Measurements from ENCODE around the gene LAMC1.

The LAMC1 gene

DNA sequence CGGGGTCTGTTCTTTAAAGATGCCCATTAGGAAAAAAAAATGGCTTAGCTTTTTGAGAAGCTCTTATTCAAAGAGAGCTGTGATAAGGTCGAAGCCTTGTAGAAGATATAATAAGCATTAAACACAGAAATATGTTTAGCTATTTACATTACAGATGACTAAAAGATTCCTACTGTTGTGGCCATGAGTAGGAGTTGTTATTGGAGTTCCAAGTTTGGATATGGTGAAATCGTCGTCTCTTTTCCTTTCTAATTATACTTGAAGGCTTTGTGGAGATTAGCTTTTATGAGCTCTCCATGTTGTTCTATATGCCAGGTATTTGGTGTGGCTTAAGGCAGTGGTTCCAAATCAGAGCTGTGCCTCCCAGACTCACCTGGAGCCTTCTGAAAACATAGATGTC, 82.9 kb downstream of the LAMC1 start:
- peak; percentile 8 for DNase-seq (ENCODE audit: low spot score)

DNA sequence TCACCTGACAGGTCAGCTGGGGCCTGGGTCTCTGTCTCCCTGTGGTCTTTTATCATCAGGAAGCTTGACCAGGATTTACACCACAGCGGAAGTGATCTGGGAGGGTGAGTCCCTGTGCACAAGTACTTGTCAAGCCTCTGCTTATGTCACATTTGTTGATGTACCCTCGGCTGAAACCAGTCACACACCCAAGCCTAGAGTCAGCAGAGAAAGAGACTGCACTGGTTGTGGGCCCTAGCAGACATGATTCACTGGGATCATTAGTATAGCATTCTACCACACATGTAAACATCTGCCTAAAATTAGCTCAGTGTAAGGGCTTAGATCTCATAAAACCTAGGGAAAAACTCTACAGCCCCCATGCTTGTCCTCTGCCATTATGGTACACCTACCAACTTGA, 83.5 kb downstream of the LAMC1 start:
- peak; percentile 23 for DNase-seq (ENCODE audit: low spot score)

DNA sequence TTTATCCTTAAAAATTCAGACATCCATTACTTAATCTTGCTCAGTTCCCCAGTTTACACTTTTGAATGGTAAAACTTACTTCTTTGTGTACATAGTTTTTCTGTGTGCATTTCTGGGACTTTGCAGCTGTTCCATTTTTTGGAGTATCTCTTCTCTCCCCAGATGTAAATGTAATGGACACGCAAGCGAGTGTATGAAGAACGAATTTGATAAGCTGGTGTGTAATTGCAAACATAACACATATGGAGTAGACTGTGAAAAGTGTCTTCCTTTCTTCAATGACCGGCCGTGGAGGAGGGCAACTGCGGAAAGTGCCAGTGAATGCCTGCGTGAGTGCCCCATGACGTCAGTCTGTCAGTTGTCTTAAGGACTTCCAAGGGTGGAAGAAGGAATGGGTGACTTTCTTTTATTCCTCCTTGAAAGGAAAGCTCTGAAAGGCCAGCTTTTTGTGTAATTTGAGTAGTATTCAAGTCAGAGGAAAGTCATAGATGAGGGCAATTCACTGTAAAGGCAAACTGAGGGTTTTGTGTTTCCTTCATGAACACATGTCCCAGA, 87.2 kb downstream of the LAMC1 start:
- DNase-seq (ENCODE audit: low spot score), result no peak

DNA sequence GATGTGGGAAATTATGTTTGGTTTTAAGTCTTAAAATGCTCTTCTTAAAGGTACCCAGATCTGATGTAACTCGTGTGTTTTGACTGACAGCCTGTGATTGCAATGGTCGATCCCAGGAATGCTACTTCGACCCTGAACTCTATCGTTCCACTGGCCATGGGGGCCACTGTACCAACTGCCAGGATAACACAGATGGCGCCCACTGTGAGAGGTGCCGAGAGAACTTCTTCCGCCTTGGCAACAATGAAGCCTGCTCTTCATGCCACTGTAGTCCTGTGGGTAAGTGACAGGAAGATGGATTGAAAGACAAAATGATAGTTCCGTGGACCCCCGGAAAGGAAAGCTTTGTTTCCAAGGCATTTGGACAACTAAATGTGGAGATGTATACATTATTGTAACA, 91.2 kb downstream of the LAMC1 start:
- DNase-seq (ENCODE audit: low spot score), result no peak

DNA sequence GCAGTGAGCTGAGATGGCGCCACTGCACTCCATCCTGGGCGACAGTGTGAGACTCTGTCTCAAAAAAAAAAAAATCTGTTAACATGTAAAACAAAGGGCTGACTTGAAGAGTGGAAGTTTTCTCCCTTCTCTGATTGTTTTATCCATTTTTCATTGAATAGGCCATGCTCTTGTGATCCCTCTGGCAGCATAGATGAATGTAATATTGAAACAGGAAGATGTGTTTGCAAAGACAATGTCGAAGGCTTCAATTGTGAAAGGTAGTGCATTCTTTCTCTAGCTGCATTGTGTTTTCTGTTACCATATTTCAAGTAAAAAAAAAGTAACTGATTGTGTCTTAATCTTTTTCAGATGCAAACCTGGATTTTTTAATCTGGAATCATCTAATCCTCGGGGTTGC, 93.2 kb downstream of the LAMC1 start:
- DNase-seq (ENCODE audit: low spot score), result no peak

DNA sequence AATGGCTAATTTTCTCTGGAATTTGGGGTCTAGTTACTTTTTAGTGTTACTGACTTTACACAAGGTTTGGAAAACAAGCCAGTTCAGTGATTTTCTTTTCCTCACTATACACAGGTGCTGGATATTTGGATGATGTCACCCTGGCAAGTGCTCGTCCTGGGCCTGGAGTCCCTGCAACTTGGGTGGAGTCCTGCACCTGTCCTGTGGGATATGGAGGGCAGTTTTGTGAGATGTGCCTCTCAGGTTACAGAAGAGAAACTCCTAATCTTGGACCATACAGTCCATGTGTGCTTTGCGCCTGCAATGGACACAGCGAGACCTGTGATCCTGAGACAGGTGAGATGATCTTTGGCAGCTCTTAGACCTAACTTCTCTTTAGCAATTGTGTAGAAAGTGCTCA, 98.4 kb downstream of the LAMC1 start:
- no peak for DNase-seq (ENCODE audit: low spot score)

DNA sequence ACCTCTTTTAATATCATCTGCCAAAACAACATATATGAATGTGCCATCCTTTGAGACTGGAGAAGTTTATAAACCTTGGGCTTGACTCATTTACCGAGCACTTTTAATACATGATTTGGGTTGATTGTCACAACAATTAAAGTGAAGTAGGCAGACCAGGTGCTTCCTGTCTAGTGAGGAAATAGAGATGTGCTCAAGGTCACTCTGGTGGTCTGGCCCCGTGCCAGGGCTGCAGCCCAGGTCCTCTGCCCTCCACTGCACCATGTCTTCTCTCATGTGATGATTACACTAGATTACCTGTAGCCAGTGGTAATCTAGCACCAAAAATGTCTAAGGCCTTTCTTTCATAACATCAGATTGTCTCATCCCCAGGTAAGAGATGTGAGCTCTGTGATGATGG, 101.0 kb downstream of the LAMC1 start:
- DNase-seq (ENCODE audit: low spot score), result no peak

DNA sequence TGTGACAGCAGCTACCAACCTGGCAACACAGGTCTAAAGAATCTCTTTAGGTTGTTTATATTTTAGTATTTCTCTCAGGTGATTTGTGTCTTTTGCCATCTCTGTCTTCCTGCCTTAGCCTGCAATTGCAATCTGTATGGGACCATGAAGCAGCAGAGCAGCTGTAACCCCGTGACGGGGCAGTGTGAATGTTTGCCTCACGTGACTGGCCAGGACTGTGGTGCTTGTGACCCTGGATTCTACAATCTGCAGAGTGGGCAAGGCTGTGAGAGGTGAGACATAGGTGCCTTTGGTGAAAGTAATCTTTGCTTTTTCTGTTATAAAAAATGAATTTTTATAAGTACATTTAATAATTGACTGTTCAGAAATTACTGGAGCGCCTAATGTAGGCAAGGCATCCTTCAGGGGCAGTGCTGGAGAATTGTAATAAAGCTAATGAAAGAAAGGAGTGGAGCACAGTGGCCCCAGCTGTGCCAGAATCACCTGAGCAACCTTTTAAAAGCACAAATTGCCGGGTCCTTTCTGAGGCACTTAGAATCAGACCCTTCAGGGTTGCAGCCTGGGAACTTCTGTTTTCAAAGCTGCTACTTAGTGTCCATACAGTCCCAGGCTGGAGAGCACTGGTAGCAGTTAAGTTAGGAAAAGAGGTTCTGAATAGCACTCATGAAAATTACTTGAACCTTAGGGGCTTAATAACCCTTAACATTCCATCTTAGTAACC, 102.2 kb downstream of the LAMC1 start:
- DNase-seq (ENCODE audit: low spot score), result no peak

DNA sequence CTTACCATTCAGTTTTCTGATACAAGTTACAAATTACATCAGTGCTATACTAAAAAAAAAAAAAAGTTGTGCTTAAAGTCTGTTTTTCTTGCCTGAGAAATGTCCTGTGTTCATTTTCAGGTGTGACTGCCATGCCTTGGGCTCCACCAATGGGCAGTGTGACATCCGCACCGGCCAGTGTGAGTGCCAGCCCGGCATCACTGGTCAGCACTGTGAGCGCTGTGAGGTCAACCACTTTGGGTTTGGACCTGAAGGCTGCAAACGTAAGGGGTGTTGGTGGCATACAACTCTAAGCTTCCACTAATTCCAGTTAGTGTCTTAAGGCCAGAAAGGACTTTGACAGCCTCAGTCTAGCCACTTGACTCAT, 102.8 kb downstream of the LAMC1 start:
- DNase-seq (ENCODE audit: low spot score), result no peak

DNA sequence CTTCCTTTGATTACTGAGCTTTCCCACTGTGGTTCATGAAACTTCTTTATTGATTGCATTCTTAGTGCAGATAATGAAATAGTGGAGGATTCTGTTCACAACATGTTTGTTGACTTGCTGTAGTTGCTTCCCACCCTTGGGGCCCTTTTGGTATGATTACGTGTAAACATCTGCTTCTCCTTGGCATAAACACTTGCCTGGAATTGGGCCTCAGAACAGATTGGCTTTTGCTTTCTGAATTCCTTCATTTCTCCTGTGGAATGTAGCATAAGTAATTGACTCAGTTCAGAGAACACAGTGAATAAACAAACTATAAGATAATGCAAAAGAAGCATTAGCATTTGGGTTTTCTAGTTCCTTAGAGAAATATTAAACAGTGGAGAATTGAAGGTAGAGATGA, 103.3 kb downstream of the LAMC1 start:
- DNase-seq (ENCODE audit: low spot score), result no peak

DNA sequence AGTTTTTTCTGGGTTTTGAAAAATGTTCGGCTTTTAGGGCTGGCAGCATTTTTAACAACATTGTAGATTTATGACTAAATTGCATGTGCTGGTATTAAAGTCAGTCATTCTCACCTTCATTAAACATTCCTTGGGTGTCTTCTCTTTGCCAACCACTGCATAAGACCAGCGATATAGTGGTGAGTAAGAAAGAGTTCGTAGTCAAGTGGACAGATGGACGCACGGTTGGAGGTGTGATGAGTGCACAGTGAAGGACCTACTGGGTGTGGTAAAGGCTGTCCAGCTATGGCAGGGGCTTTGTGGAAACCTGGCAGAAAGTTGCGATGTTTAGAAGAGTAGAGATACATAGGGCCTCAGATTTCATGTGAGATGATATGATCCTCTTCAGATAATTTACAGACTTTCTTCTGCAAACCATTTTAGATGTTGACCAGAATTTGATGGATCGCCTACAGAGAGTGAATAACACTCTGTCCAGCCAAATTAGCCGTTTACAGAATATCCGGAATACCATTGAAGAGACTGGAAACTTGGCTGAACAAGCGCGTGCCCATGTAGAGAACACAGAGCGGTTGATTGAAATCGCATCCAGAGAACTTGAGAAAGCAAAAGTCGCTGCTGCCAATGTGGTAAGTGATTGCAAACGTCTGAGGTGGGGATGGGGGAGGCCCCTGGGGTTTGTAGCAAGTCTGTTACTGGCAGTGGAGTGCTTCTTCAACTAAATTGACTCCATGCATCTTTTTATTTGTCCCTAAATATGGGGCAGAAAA, 106.9 kb downstream of the LAMC1 start:
- no peak for DNase-seq (ENCODE audit: low spot score)

DNA sequence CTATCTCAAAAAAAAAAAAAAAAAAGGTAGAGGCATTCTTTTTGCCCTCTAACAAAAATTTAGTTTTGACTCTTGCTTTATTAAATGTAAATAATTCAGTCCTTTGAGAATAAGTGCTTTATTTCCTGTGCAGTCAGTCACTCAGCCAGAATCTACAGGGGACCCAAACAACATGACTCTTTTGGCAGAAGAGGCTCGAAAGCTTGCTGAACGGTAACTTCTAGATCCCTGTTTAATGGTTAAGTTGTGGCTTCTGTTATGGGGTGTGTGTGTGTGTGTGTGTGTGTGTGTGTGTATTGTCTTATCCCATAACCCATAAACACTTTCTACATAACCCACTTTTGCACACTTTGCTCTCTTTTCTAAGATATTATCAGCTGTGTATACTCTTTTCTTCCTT, 107.9 kb downstream of the LAMC1 start:
- no peak for DNase-seq (ENCODE audit: low spot score)

DNA sequence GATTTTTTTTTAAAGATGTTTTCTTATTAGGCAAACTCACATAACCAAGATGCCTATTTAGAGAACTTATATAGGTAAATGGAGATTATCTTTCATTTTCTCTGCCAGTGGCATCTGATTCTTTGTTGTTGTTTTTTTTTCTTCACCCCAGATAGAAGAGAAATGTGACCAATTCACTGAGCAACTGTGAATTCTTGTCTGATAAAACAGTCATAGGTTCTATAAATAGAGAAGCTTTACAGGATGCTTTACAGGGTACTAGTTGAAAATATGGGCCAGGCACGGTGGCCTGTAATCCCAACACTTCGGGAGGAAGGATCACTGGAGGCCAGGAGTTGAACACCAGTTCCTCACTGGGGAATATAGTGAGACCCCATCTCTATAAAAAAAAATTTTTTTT, 112.1 kb downstream of the LAMC1 start:
- peak; percentile 12 for DNase-seq (ENCODE audit: low spot score)

DNA sequence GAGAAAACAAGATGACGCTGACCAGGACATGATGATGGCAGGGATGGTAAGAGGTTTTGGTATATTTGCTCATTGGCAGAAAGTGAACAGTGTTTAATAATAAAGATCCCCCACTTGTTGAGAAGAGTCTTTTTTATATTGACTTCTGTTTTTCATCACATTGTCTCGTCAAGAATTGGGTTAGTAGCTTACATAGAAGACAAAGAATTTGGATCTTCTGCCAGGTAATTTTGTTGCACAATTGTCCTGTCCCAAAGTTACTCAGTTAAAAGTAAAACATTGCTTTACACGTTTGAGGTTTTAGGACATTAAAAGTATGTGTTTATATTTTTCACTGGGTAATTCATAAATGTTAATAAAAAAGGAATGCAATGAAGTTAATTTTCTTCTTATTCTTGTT, 114.6 kb downstream of the LAMC1 start:
- DNase-seq (ENCODE audit: low spot score), result no peak

DNA sequence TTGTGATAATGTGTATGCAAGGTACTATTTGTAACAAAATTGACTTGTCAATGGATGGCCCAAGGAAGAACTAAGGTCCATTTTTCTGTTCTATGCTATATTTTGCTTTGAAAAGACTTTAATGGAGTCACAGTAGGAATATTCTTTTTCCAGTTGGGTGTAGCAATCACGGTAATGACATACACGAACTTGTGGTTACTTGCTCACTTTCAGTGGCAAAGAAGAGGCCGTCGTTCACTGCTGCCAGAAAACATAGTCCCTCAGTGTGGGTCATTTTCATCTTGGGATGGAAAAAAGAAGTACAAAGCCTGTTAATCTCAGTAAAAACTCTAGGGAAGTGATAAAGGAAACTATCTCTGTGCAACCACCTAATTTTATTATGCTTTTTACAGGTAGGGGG, 115.1 kb downstream of the LAMC1 start:
- DNase-seq (ENCODE audit: low spot score), result no peak

DNA sequence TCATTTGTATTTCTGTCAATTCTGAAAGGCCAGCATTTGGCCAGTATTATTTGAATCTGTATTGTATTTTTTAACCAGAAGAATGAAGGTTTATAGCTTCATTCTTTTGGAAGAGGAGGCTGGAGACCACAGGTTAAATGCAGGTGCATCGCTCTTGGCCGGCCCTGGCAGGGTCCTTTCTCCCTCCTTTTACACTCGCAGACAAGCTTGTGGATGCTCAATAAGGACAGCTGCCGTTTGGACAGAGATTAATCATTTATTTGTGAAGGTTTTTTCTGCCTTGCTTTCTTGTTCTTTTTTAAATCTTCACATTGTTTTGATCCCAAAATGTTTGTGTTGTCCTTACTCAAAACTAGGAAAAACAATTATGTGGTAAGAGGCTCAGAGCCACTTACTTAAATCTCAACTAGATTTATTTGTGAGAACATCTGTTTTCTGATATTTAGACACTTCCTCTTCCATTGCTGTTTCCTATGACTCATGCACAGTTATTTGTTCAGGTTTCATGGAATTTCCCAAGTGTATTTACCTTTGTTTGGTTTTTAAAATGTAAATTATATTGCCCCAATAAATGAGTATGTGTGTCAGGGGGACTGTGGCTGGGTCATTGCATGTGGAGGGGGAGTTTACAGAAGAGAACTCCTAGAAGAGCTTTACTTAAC, 116.2 kb downstream of the LAMC1 start:
- DNase-seq (ENCODE audit: low spot score), result no peak

DNA sequence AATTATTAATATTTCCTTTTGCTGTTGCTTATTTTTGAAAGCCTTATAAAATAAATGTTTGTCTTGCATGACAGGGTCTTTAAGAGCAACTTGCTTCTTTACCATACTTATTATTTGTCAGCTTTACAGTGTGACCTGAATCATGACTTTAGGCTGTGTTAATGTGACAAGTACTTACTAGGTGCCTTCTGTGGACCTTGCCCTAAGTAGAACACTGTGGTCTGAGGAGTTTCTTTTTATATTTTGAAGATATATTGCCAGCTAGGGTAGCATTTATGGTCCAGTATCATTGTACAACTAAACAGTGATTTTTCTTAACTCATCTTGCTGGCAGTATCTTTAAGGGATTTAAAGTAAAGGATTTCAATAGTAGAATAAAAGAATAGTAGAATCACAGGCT, 117.4 kb downstream of the LAMC1 start:
- DNase-seq (ENCODE audit: low spot score), result no peak

DNA sequence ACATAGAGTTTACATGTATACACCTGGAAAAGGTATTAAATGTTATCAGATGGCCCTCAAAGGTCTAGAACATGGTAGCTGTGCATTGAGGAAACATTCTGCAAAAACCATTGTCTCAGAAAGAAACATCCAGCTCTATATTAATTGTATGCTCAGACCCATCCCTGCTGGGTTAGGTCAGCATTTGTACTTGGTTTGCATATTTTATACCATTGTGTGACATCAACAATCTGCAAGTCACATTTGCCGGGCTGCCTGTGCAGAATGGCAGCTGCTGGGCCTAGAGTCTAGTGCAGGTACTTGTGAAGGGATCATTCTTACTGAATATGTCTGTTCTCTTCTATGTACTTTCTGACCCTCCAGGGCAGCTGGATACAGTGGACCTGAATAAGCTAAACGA, 119.0 kb downstream of the LAMC1 start:
- DNase-seq (ENCODE audit: low spot score), result no peak

DNA sequence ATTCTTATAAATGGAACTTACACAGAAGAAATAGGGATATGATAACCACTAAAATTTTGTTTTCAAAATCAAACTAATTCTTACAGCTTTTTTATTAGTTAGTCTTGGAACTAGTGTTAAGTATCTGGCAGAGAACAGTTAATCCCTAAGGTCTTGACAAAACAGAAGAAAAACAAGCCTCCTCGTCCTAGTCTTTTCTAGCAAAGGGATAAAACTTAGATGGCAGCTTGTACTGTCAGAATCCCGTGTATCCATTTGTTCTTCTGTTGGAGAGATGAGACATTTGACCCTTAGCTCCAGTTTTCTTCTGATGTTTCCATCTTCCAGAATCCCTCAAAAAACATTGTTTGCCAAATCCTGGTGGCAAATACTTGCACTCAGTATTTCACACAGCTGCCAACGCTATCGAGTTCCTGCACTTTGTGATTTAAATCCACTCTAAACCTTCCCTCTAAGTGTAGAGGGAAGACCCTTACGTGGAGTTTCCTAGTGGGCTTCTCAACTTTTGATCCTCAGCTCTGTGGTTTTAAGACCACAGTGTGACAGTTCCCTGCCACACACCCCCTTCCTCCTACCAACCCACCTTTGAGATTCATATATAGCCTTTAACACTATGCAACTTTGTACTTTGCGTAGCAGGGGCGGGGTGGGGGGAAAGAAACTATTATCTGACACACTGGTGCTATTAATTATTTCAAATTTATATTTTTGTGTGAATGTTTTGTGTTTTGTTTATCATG, 120.5 kb downstream of the LAMC1 start:
- no peak for DNase-seq (ENCODE audit: low spot score)

DNA sequence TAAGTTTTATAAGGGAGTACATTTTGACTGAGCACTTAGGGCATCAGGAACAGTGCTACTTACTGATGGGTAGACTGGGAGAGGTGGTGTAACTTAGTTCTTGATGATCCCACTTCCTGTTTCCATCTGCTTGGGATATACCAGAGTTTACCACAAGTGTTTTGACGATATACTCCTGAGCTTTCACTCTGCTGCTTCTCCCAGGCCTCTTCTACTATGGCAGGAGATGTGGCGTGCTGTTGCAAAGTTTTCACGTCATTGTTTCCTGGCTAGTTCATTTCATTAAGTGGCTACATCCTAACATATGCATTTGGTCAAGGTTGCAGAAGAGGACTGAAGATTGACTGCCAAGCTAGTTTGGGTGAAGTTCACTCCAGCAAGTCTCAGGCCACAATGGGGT, 121.5 kb downstream of the LAMC1 start:
- no peak for DNase-seq (ENCODE audit: low spot score)

DNA sequence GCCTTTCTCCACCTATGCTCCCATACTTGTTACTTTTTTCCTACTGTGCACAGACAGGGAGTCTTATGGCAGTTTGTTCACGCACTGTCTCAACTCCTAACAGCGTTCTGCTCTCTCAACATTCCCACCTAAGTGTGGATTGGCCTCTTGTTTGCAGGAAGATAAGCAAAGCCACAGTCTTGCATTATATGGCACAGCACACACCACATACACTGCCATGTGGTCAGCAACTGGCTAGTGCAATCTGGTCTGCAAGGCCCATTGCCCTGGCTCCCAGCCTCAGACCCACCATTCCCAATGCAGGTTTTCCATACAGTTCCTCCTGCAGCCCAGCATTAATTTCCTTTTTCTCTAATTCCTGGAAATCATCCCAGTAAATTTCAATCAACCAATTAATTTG, 124.5 kb downstream of the LAMC1 start:
- DNase-seq (ENCODE audit: low spot score), result no peak

DNA sequence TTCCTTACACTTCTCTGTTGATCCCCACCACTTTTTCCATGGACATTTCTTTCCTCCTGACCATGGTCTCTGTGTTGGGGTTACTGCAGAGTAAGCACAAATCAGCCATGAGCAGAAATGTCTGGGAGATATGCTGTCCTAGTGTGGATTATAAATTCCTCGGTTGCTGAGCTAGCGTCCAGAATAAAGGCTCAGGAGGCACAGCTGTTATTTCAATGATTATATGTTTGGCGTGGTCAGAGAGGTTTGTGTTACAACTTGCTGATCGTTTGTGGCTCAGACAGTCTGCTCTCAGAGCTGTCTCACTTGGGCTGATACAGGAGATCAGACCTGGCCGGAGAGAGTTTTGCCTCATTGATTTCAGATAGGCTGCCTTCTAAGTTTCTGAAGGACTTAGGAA, 125.4 kb downstream of the LAMC1 start:
- no peak for DNase-seq (ENCODE audit: low spot score)

Measured in hepatic stellate cell (primary cell).